GM12873 (cell line): ENCODE data around the gene CYRIA.

ENCODE experiments used
- TF ChIP-seq, protein P1 (sequence below): IDR thresholded peaks from 2 replicates; pipeline ENCODE4 v1.5.1; 2012; ENCODE audit warnings: low read depth, mild to moderate bottlenecking, moderate library complexity, low read length, control low read depth; ENCODE audit not compliant: insufficient read depth; ENCODE audit errors: missing control alignments

CYRIA gene

DNA sequence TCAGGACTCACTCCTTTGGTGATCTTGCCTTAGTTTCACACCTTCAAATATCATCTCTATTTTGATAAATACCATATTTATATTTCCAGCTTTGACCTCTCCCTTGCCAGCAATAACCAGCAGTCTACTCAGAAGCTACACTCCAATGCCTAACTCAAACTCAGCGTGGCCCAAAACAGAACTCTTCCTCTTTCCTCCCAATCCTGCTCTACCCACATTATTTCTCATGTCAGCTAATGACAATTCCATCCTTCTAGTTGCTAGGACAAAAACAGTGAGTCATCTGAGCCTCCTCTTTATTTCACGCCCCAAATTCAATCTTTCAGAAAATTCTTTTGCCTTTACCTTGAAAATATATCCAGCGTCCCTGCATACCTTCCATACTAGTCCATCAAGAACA lies 23.5 kb downstream of the CYRIA start:
- TF ChIP-seq, protein P1, sequence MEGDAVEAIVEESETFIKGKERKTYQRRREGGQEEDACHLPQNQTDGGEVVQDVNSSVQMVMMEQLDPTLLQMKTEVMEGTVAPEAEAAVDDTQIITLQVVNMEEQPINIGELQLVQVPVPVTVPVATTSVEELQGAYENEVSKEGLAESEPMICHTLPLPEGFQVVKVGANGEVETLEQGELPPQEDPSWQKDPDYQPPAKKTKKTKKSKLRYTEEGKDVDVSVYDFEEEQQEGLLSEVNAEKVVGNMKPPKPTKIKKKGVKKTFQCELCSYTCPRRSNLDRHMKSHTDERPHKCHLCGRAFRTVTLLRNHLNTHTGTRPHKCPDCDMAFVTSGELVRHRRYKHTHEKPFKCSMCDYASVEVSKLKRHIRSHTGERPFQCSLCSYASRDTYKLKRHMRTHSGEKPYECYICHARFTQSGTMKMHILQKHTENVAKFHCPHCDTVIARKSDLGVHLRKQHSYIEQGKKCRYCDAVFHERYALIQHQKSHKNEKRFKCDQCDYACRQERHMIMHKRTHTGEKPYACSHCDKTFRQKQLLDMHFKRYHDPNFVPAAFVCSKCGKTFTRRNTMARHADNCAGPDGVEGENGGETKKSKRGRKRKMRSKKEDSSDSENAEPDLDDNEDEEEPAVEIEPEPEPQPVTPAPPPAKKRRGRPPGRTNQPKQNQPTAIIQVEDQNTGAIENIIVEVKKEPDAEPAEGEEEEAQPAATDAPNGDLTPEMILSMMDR = no peak

DNA sequence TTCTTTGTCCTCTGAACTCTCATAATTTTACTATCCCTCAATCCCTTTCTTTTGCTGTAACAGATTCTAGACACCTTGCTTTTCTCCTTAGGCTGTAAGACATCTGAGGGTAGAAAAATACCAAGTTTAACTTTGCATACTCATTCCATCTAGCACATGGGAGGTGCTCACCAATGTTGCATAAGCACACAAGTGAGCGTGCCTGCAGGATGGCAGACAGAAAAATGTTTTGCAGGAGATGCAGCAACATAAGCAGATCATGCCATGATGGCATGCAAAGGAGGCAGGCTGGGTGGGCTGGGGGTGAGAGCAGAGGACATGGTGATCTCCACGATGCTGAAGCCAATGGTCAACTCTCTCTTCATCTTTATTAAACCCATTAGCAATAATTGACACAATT lies 24.1 kb downstream of the CYRIA start:
- TF ChIP-seq, protein P1 = no peak

DNA sequence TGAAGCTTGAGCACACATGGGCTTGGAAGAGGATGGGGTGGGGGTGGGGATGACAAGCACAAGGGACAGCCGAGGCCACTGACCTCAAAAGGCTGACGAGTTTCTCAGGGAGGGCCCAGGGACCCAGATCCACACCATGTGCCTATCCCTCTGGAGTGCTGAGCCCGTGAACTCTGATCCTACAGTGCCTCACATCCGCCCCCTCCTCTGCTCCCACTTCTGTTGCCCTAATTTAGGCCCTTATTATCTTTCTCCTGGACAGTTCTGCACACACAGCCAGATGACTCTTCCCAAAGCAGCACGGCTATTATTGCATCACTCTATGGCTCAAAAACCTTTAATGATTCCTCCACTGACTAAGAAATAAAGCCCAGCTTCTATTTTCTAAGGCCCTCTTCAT lies 24.8 kb downstream of the CYRIA start:
- TF ChIP-seq, protein P1 = no peak

DNA sequence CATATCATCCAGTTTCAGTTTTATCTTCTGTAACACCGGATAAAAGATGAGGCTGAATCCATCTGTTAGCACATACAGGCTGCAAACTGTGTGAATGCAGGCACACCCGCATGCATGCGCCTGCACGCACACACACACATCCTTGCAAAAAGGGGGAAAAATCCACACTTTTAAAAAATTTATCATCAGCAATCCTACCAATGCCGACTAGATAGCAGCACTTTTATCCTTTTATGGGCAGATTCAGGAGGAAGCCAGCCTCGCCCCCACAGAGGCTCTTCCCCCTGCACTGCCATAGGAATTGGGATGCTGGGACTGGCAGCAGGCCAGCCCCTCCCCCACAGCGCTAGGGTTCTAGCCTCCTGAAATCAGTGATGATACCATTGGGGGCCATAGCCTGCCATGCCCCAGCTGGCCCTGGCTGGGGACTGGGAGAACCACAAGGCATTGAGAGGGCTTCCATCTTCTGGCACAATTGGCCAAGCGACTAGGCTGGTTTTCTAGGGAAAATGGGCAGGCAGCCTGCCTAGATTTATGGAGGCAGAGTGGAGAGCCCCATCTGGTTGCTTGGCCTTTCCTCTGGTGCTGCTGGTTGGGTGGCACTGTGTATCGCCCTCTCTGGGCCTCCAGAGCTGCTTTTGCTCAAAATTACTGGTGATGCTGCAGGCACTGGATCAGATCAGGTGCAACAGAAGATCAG lies 25.5 kb downstream of the CYRIA start:
- TF ChIP-seq, protein P1 = no peak

DNA sequence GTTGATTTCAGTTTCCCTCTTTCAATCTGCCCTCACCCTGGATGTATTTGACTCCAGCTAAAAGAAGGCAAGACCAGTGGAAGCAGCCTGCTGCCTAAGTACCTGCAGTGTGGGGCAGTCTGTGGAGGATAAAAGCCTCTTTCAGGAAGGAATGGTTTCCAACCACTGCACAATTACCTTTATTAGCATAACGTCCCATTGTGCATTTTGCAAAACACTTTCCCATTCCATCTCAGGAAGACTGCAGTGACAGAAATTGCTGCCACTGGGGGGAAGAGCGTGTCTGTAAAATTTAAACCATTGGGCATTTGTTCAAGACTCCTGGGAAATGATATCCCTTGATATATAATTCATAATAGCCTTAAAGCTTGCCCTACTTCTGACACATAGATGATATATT lies 26.2 kb downstream of the CYRIA start:
- TF ChIP-seq, protein P1 = no peak

DNA sequence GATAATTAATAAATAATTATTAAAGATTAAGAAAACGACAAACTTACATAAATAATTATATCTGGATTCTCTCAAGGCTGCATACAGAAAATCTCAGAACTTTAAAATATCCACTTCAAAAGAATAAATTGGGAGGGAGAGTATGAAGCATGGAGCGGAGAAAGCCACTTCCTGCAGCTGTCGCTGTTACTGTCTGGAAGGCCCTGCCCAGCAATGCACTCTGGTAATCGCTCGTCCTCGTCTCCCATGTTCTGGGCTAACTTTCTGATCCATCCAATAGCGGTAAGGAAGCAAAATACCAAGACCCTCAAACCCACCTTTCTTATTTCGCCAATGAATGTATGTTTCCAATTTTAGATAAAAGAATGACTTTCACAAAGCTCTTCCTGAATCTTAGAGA lies 26.7 kb downstream of the CYRIA start:
- TF ChIP-seq, protein P1 = no peak

DNA sequence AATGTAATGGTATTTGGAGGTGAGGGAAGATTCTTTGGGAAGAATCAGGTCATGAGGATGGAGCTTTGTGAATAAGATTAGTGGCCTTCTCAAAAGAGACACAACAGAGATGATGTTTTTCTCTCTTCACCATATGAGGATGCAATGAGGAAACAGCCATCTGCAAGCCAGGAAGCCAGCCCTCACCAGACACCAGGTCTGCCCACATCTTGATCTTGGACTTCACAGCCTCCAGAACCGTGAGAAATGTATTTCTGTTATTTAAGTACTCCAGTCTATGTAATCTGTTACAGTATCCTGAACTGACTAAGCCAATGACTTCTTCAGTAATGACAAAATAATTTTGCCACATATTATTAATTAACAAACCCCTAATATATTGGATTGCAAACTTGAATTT lies 28.3 kb downstream of the CYRIA start:
- TF ChIP-seq, protein P1 = no peak
